Fibroblast of pulmonary artery (primary cell): ENCODE measurements around the gene IQCM.

Source experiments
- DNase-seq: peaks from one replicate; pipeline ENCODE4 v3.0.0-alpha.2; 2010; ENCODE audit warnings: low read depth
- H3K4me3 ChIP-seq: replicated peaks from 2 replicates; pipeline ENCODE4 v1.5.1; 2011; ENCODE audit warnings: low read depth, mild to moderate bottlenecking, control low read depth, low read length, moderate library complexity
- CTCF ChIP-seq: IDR thresholded peaks from 2 replicates; pipeline ENCODE4 v1.5.1; 2011; ENCODE audit warnings: mild to moderate bottlenecking, control low read depth, low read length, inconsistent platforms; ENCODE audit errors: missing control alignments

Gene IQCM

GRCh38 chr4:149831656-149832208, 16.1 kb upstream of the IQCM start:
- H3K4me3 ChIP-seq: no peak overlapping the region
- no peak for TF ChIP-seq CTCF
- DNase-seq: no peak

- TF ChIP-seq CTCF: no peak
- H3K4me3 ChIP-seq: no peak overlapping the region
Observed at GRCh38 chr4:149830823-149831222, 15.2 kb upstream of the IQCM start.

GRCh38 chr4:149825336-149825735, 9.7 kb upstream of the IQCM start:
- no peak for TF ChIP-seq CTCF
- DNase-seq: no peak
- no peak overlapping the region for H3K4me3 ChIP-seq

More at GRCh38 chr4:149830823-149831222, 15.2 kb upstream of the IQCM start:
- no peak for DNase-seq

GRCh38 chr4:149823769-149824221, 8.2 kb upstream of the IQCM start:
- H3K4me3 ChIP-seq: no peak overlapping the region
- DNase-seq: peak; percentile 61
- no peak for TF ChIP-seq CTCF

GRCh38 chr4:149801416-149801815, 14.2 kb downstream of the IQCM start:
- no peak overlapping the region for H3K4me3 ChIP-seq
- DNase-seq: no peak
- no peak for TF ChIP-seq CTCF

GRCh38 chr4:149799546-149799945, 16.1 kb downstream of the IQCM start:
- H3K4me3 ChIP-seq: no peak overlapping the region
- no peak for DNase-seq
- TF ChIP-seq CTCF: no peak

GRCh38 chr4:149796381-149796780, 19.3 kb downstream of the IQCM start:
- no peak overlapping the region for H3K4me3 ChIP-seq
- no peak for DNase-seq
- no peak for TF ChIP-seq CTCF
